C4-2B (cell line): ENCODE measurements around the gene RIC3.

ENCODE experiments used
- H3K27ac ChIP-seq: fragments of 450-650 bp; 2 replicates; pipeline ENCODE4 v1.5.1; 2017
- CTCF ChIP-seq: fragments of 450-650 bp; conservative IDR thresholded peaks from 2 replicates; pipeline ENCODE4 v1.5.1; 2017; ENCODE audit warnings: mild to moderate bottlenecking
- ZFX ChIP-seq: fragments of 450-650 bp; IDR thresholded peaks from 2 replicates; pipeline ENCODE4 v1.6.1; 2017

RIC3 gene

GRCh38 chr11:8095371-8095770 lies 73.5 kb downstream of the RIC3 start:
- H3K27ac ChIP-seq: no peak overlapping the region

GRCh38 chr11:8094656-8095055 lies 74.2 kb downstream of the RIC3 start:
- TF ChIP-seq ZFX (no peak), CTCF (no peak)
- no peak overlapping the region for H3K27ac ChIP-seq

More at GRCh38 chr11:8095371-8095770, 73.5 kb downstream of the RIC3 start:
- TF ChIP-seq ZFX (no peak), CTCF (no peak)

- TF ChIP-seq ZFX (no peak), CTCF (no peak)
- H3K27ac ChIP-seq: no peak overlapping the region
Measured at GRCh38 chr11:8093931-8094575, 74.8 kb downstream of the RIC3 start.

GRCh38 chr11:8092587-8093424 lies 76.0 kb downstream of the RIC3 start:
- H3K27ac ChIP-seq: no peak overlapping the region
- TF ChIP-seq CTCF (peak; percentile 87), ZFX (no peak)

GRCh38 chr11:8091721-8092120 lies 77.1 kb downstream of the RIC3 start:
- TF ChIP-seq ZFX (no peak), CTCF (no peak)
- no peak overlapping the region for H3K27ac ChIP-seq

- H3K27ac ChIP-seq: no peak overlapping the region
- no peak for TF ChIP-seq ZFX
- peak; percentile 76 for TF ChIP-seq CTCF
Measured at GRCh38 chr11:8090756-8091155, 78.1 kb downstream of the RIC3 start.

GRCh38 chr11:8089791-8090510 lies 78.9 kb downstream of the RIC3 start:
- TF ChIP-seq ZFX (no peak), CTCF (no peak)
- no peak overlapping the region for H3K27ac ChIP-seq
